IMR-90 (cell line): ENCODE measurements around the gene TMEM121B. TPM values are rescaled to one million over a fixed set of nuclear protein-coding genes. Genes with fewer than 3 reads are reported as not detected.

Experiments
- ATAC-seq: fragments of 200-7000 bp; cut with Tn5 transposase; 2 replicates; pipeline ENCODE4 v1.9.1; 2020; ENCODE audit warnings: low read depth, mild to moderate bottlenecking, moderate library complexity
- BruUV-seq: library from RNA; stranded (reverse); fragments of 400-500 nt; replicated peaks from 2 replicates; lab custom pipeline; 2021; lab: Mats Ljungman, UMichigan
- CTCF ChIA-PET: fragments of 300-600 bp; formaldehyde crosslinking; extraction: SDS; loops from one replicate; lab custom pipeline; 2021; ENCODE audit warnings: antibody characterized with exemption; lab: Yijun Ruan, JAX
- POLR2A ChIA-PET: fragments of 300-600 bp; sonication (Branson Sonifier 250); formaldehyde crosslinking; loops from one replicate; lab custom pipeline; 2022; ENCODE audit warnings: antibody characterized with exemption; ENCODE audit not compliant: unreplicated experiment; lab: Charles Lee
- DNase-seq: peaks from one replicate; pipeline ENCODE4 v3.0.0; 2013
- H2AFZ ChIP-seq: replicated peaks from 2 replicates; pipeline ENCODE3; 2013; ENCODE audit warnings: low read length, mild to moderate bottlenecking; ENCODE audit not compliant: poor library complexity
- H2AK5ac ChIP-seq: 2 replicates; pipeline ENCODE4 v1.6.1; 2013; ENCODE audit warnings: low read depth, low read length, inconsistent platforms
- H2AK9ac ChIP-seq: replicated peaks from 2 replicates; pipeline ENCODE3; 2013; ENCODE audit warnings: mild to moderate bottlenecking, low read depth, low read length, moderate library complexity; ENCODE audit not compliant: poor library complexity
- H2BK120ac ChIP-seq: 2 replicates; pipeline ENCODE4 v1.6.1; 2013; ENCODE audit warnings: low read depth, low read length, inconsistent platforms
- H2BK15ac ChIP-seq: 3 replicates; pipeline ENCODE4 v1.6.1; 2013; ENCODE audit warnings: low read depth, low read length, inconsistent platforms
- H2BK20ac ChIP-seq: 2 replicates; pipeline ENCODE4 v1.6.1; 2013; ENCODE audit warnings: low read depth, mild to moderate bottlenecking, inconsistent platforms, low read length, moderate library complexity
- H2BK5ac ChIP-seq: 2 replicates; pipeline ENCODE4 v1.6.1; 2013; ENCODE audit warnings: mild to moderate bottlenecking, low read depth, low read length, inconsistent platforms; ENCODE audit not compliant: poor library complexity, severe bottlenecking
- H3K14ac ChIP-seq: replicated peaks from 2 replicates; pipeline ENCODE4 v1.6.1; 2013; ENCODE audit warnings: low read depth, low read length, inconsistent platforms
- H3K18ac ChIP-seq: 2 replicates; pipeline ENCODE4 v1.6.1; 2013; ENCODE audit warnings: low read depth, low read length, control low read depth
- H3K23ac ChIP-seq: 2 replicates; pipeline ENCODE4 v1.6.1; 2013; ENCODE audit warnings: low read depth, low read length, inconsistent platforms
- H3K27ac ChIP-seq: 2 replicates; pipeline ENCODE4 v1.5.1; 2013; ENCODE audit warnings: mild to moderate bottlenecking, control low read depth, low read length; ENCODE audit not compliant: insufficient read depth
- H3K27me3 ChIP-seq: 2 replicates; pipeline ENCODE4 v1.6.1; 2013; ENCODE audit warnings: low read length; ENCODE audit not compliant: control insufficient read depth, insufficient read depth
- H3K36me3 ChIP-seq: 2 replicates; pipeline ENCODE4 v1.6.1; 2013; ENCODE audit warnings: low read length, mixed read lengths; ENCODE audit not compliant: control insufficient read depth, insufficient read depth
- H3K4ac ChIP-seq: 2 replicates; pipeline ENCODE4 v1.6.1; 2013; ENCODE audit warnings: low read depth, low read length, inconsistent platforms
- H3K4me1 ChIP-seq: 2 replicates; pipeline ENCODE4 v1.6.1; 2013; ENCODE audit warnings: low read length, mixed read lengths; ENCODE audit not compliant: control insufficient read depth, insufficient read depth
- H3K4me2 ChIP-seq: 2 replicates; pipeline ENCODE4 v1.6.1; 2013; ENCODE audit warnings: low read depth, mild to moderate bottlenecking, control low read depth, low read length, moderate library complexity
- H3K4me3 ChIP-seq: 2 replicates; pipeline ENCODE4 v1.5.1; 2013; ENCODE audit warnings: low read depth, mild to moderate bottlenecking, control low read depth, low read length, moderate library complexity; ENCODE audit not compliant: insufficient read depth
- H3K56ac ChIP-seq: 2 replicates; pipeline ENCODE4 v1.6.1; 2013; ENCODE audit warnings: low read length, inconsistent platforms; ENCODE audit not compliant: insufficient read depth; ENCODE audit errors: extremely low read depth
- H3K79me1 ChIP-seq, 2 experiments: 2 replicates each; pipeline ENCODE4 v1.6.1; 2013; ENCODE audit warnings: low read length in 2 of 2, inconsistent platforms in 1 of 2, low read depth in 1 of 2
- H3K9ac ChIP-seq: 2 replicates; pipeline ENCODE4 v1.6.1; 2013; ENCODE audit warnings: low read depth, low read length, control low read depth
- H3K9me1 ChIP-seq: 2 replicates; pipeline ENCODE4 v1.6.1; 2013; ENCODE audit warnings: low read length, inconsistent platforms; ENCODE audit not compliant: insufficient read depth
- H3K9me3 ChIP-seq: 2 replicates; pipeline ENCODE4 v1.6.1; 2013; ENCODE audit warnings: low read length; ENCODE audit not compliant: control insufficient read depth, insufficient read depth
- H4K20me1 ChIP-seq: 2 replicates; pipeline ENCODE4 v1.6.1; 2013; ENCODE audit warnings: low read length, inconsistent platforms; ENCODE audit not compliant: insufficient read depth
- H4K5ac ChIP-seq: 2 replicates; pipeline ENCODE4 v1.6.1; 2013; ENCODE audit warnings: mild to moderate bottlenecking, low read depth, low read length, control low read depth
- H4K8ac ChIP-seq, 2 experiments: 2 replicates each; pipeline ENCODE4 v1.6.1; 2013; ENCODE audit warnings: low read depth in 2 of 2, low read length in 2 of 2, control low read depth in 1 of 2, inconsistent platforms in 1 of 2
- H4K91ac ChIP-seq: 2 replicates; pipeline ENCODE4 v1.6.1; 2013; ENCODE audit warnings: low read depth, low read length, inconsistent platforms; ENCODE audit not compliant: insufficient read depth
- CHD1 ChIP-seq: IDR thresholded peaks from 2 replicates; pipeline ENCODE4 v1.6.1; 2012; ENCODE audit warnings: low read depth, low read length, improper control_type of control experiment
- CTCF ChIP-seq: conservative IDR thresholded peaks from 2 replicates; pipeline ENCODE4 v1.5.1; 2012; ENCODE audit warnings: mild to moderate bottlenecking, low read depth, low read length, improper control_type of control experiment
- NFE2L2 ChIP-seq: fragments of 150-350 bp; IDR thresholded peaks from 2 replicates; pipeline ENCODE4 v1.6.1; 2016; ENCODE audit warnings: low read depth, mild to moderate bottlenecking, low read length
- USF2 ChIP-seq: fragments of 150-350 bp; IDR thresholded peaks from 2 replicates; pipeline ENCODE4 v1.6.1; 2017; ENCODE audit warnings: mild to moderate bottlenecking, antibody characterized with exemption, low read length, low read depth
- WGBS, 2 experiments: methylation state at CpG; one replicate each; pipeline versions ENCODE4 v1.1.5 to v1.1.7; 2013; ENCODE audit warnings: missing lambda C conversion rate in 2 of 2; ENCODE audit not compliant: insufficient read length in 1 of 2; ENCODE audit errors: extremely low coverage in 2 of 2; 5-methylcytosine and 5-hydroxymethylcytosine counted together
- dilution Hi-C: fragments of 300-500 bp; cut with HindIII; formaldehyde crosslinking; loops from one replicate; pipeline ENCODE4 v1.14.3; 2018; ENCODE audit warnings: low sequenced_read_pairs; ENCODE audit not compliant: unreplicated experiment
- in situ Hi-C: fragments of 300-500 bp; cut with MboI; formaldehyde crosslinking; loops from 3 replicates; pipeline ENCODE4 v1.14.3; 2019; ENCODE audit warnings: low sequenced_read_pairs, inconsistent platforms, mixed read lengths
- intact Hi-C: fragments of 100-400 bp; cut with micrococcal nuclease; formaldehyde crosslinking; loops from 2 replicates; pipeline ENCODE4 v1.10.0; 2022
- polyA plus RNA-seq, 3 experiments: library from polyadenylated mRNA; depleted of rRNA; stranded (reverse); fragments of >200 nt; gene quantifications; 2 replicates each; pipeline ENCODE4 v1.2.3, GENCODE V29; 2012; ENCODE audit warnings: low replicate concordance in 1 of 3
- total RNA-seq: library from RNA; depleted of rRNA; stranded (reverse); fragments of >200 nt; gene quantifications from 2 replicates; pipeline ENCODE4 v1.2.3, GENCODE V29; 2012

Gene TMEM121B
- total and polyA plus RNA-seq, 2 of the 4 experiments (the other 2 are of a cell fraction) = under 0.01 to 0.29 TPM

- H2AK9ac ChIP-seq = no peak overlapping the region
- no peak overlapping the region for H3K9ac ChIP-seq
- H4K91ac ChIP-seq = no peak overlapping the region
- no peaks in the 10 kb centered on the region for H3K79me1 ChIP-seq
- H3K4me2 ChIP-seq = no peak overlapping the region
- H4K8ac ChIP-seq = no peak overlapping the region
- no peak overlapping the region for H2BK120ac ChIP-seq
- H3K14ac ChIP-seq = no peak overlapping the region
- no peak overlapping the region for H2AK5ac ChIP-seq
- no peak overlapping the region for H4K5ac ChIP-seq
- no peaks in the 10 kb centered on the region for H3K9me1 ChIP-seq
- no peaks in the 10 kb centered on the region for H3K36me3 ChIP-seq
- no peaks in the 10 kb centered on the region for H3K4me1 ChIP-seq
- DNase-seq (peak; percentile 34), ATAC-seq (no peak)
- H3K4me3 ChIP-seq = no peak overlapping the region
- no peak overlapping the region for H3K56ac ChIP-seq
- ChIA-PET CTCF (no interaction called here), POLR2A (no interaction called here)
- H3K4ac ChIP-seq = no peak overlapping the region
- WGBS, 2 experiments = no CpG with 5 or more reads among the region's 1 CpG
- H3K27ac ChIP-seq = no peak overlapping the region
- H2BK20ac ChIP-seq = no peak overlapping the region
- no peak overlapping the region for H3K18ac ChIP-seq
- H2BK15ac ChIP-seq = no peak overlapping the region
- no TSS peak for BruUV-seq
- TF ChIP-seq CHD1 = no peak
- TF ChIP-seq NFE2L2 = no peak
- no peak for TF ChIP-seq CTCF
- TF ChIP-seq USF2 = no peak
- dilution Hi-C loops (no loop called here), intact Hi-C loops (no loop called here), in situ Hi-C loops (no loop called here)
- H2BK5ac ChIP-seq = no peak overlapping the region
- no peak overlapping the region for H2AFZ ChIP-seq
- no peaks in the 10 kb centered on the region for H3K27me3 ChIP-seq
- H3K9me3 ChIP-seq = no peaks in the 10 kb centered on the region
- no peak overlapping the region for H3K23ac ChIP-seq
- no peaks in the 10 kb centered on the region; the same call in 1 of the 2 replicates for H4K20me1 ChIP-seq
These were observed 9.0 kb upstream of the TMEM121B start for GRCh38 chr22:17130199-17130598.
